ENCODE results near the gene MTERF4. TPM values are rescaled to one million over a fixed set of nuclear protein-coding genes. Genes with fewer than 3 reads are reported as not detected.

Gene MTERF4
- total RNA-seq, 1 donor from 2014 or later, result 42.2 TPM

- Histone ChIP-seq H3F3A (ENCODE audit: low read depth) (no peaks in the 10 kb centered on the region), H3K4me1 (no peaks in the 10 kb centered on the region), H3K36me3 (peaks cover 3% of the 10 kb centered on the region), H3K27me3 (no peaks in the 10 kb centered on the region), H3K27ac (no peak overlapping the region), H4K20me1 (ENCODE audit: low read depth) (peaks cover 2% of the 10 kb centered on the region), H3K79me2 (ENCODE audit: low read depth) (no peaks in the 10 kb centered on the region), H3K9me3 (ENCODE audit: low read depth) (no peaks in the 10 kb centered on the region), H3K4me3 (no peak overlapping the region), H3K4me2 (no peak overlapping the region), H2AFZ (replicated peaks) (no peak overlapping the region), H3K9ac (no peak overlapping the region)
- Mint-ChIP-seq H3K9me3 (peaks cover 10% of the 10 kb centered on the region), H3K4me3 (no peak overlapping the region), H3K27me3 (ENCODE audit: insufficient read depth, low read depth) (no peaks in the 10 kb centered on the region), H3K4me1 (no peaks in the 10 kb centered on the region), H3K27ac (no peak overlapping the region), H3K36me3 (peaks cover 30% of the 10 kb centered on the region)
- no peak for DNase-seq (ENCODE audit: low spot score)
- TF ChIP-seq EZH2phosphoT487 (IDR thresholded peaks at IDR 0.05) (no peak), CTCF (IDR thresholded peaks at IDR 0.05) (no peak), EZH2 (IDR thresholded peaks at IDR 0.05) (no peak)
These were observed 13.7 kb downstream of the MTERF4 start for GRCh38 chr2:241088376-241088775.

- H3K36me3 ChIP-seq, result peaks cover 3% of the 10 kb centered on the region
- H3K79me2 ChIP-seq (ENCODE audit: low read depth), result no peaks in the 10 kb centered on the region
- Mint-ChIP-seq H3K27me3 (ENCODE audit: insufficient read depth, low read depth) (no peaks in the 10 kb centered on the region), H3K4me3 (no peak overlapping the region), H3K9me3 (peaks cover 10% of the 10 kb centered on the region), H3K36me3 (peaks cover 30% of the 10 kb centered on the region), H3K27ac (no peak overlapping the region), H3K4me1 (no peaks in the 10 kb centered on the region)
- H3K4me2 ChIP-seq, result no peak overlapping the region
- no peaks in the 10 kb centered on the region for H3K4me1 ChIP-seq
- H3K27me3 ChIP-seq, result no peaks in the 10 kb centered on the region
- H4K20me1 ChIP-seq (ENCODE audit: low read depth), result no peaks in the 10 kb centered on the region
- TF ChIP-seq CTCF (IDR thresholded peaks at IDR 0.05) (no peak), EZH2phosphoT487 (IDR thresholded peaks at IDR 0.05) (no peak), EZH2 (IDR thresholded peaks at IDR 0.05) (no peak)
- no peak for DNase-seq (ENCODE audit: low spot score)
- H3K9ac ChIP-seq, result no peak overlapping the region
- H2AFZ ChIP-seq (replicated peaks), result no peak overlapping the region
- H3K4me3 ChIP-seq, result no peak overlapping the region
- no peaks in the 10 kb centered on the region for H3F3A ChIP-seq (ENCODE audit: low read depth)
- H3K9me3 ChIP-seq (ENCODE audit: low read depth), result no peaks in the 10 kb centered on the region
- no peak overlapping the region for H3K27ac ChIP-seq
These were observed 14.4 kb downstream of the MTERF4 start for GRCh38 chr2:241087420-241088268.

GRCh38 chr2:241084856-241085444 is 17.1 kb downstream of the MTERF4 start:
- Histone ChIP-seq H3K4me2 (no peak overlapping the region), H3K9me3 (ENCODE audit: low read depth) (no peaks in the 10 kb centered on the region), H3K4me3 (no peak overlapping the region), H3K9ac (no peak overlapping the region), H2AFZ (replicated peaks) (no peak overlapping the region), H3K79me2 (ENCODE audit: low read depth) (no peaks in the 10 kb centered on the region), H3K27ac (no peak overlapping the region), H4K20me1 (ENCODE audit: low read depth) (no peaks in the 10 kb centered on the region), H3K4me1 (peaks cover 4% of the 10 kb centered on the region), H3K36me3 (peaks cover 3% of the 10 kb centered on the region), H3K27me3 (no peaks in the 10 kb centered on the region), H3F3A (ENCODE audit: low read depth) (no peaks in the 10 kb centered on the region)
- Mint-ChIP-seq H3K36me3 (peaks cover 30% of the 10 kb centered on the region), H3K4me3 (no peak overlapping the region), H3K27me3 (ENCODE audit: insufficient read depth, low read depth) (no peaks in the 10 kb centered on the region), H3K4me1 (no peaks in the 10 kb centered on the region), H3K9me3 (peaks cover 10% of the 10 kb centered on the region), H3K27ac (no peak overlapping the region)
- DNase-seq (ENCODE audit: low spot score), result no peak
- TF ChIP-seq CTCF (IDR thresholded peaks at IDR 0.05), result no peak
- TF ChIP-seq EZH2 (IDR thresholded peaks at IDR 0.05), result no peak
- no peak for TF ChIP-seq EZH2phosphoT487 (IDR thresholded peaks at IDR 0.05)

Measured in neural progenitor cell (in vitro differentiated cells).